ENCODE results near the gene H6PD.

DNA sequence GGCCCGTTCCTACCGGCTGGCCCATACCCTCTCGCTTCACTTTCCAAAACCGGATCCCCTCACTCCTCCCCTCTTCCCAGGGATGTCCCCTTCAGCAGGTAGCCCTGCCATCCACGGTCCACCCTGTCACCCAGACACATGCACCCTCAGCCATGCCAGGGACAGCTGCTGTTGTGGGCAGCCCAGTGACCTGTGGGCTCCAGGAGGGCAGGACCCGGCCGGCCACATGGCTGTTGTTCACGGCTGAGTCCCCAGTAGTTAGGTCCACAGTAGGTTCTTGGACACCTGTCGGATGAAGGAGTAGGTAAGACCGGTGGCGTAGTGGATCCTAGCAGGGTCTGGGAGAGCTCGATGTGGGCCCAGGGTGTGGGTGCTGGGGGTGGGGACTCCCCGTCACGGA, 70.6 kb downstream of the H6PD start:
- TF ChIP-seq, protein P1, sequence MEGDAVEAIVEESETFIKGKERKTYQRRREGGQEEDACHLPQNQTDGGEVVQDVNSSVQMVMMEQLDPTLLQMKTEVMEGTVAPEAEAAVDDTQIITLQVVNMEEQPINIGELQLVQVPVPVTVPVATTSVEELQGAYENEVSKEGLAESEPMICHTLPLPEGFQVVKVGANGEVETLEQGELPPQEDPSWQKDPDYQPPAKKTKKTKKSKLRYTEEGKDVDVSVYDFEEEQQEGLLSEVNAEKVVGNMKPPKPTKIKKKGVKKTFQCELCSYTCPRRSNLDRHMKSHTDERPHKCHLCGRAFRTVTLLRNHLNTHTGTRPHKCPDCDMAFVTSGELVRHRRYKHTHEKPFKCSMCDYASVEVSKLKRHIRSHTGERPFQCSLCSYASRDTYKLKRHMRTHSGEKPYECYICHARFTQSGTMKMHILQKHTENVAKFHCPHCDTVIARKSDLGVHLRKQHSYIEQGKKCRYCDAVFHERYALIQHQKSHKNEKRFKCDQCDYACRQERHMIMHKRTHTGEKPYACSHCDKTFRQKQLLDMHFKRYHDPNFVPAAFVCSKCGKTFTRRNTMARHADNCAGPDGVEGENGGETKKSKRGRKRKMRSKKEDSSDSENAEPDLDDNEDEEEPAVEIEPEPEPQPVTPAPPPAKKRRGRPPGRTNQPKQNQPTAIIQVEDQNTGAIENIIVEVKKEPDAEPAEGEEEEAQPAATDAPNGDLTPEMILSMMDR (IDR thresholded peaks at IDR 0.05; ENCODE audit: insufficient read depth, low read length): no peak
- TF ChIP-seq POLR2AphosphoS5 (IDR thresholded peaks at IDR 0.05; ENCODE audit: low read depth): no peak
